Stromal cell of bone marrow (primary cell): ENCODE measurements around the gene LRRC8E.
"Not testable (repeated sequence)": the region's sequence is repeated elsewhere in the genome, so short reads cannot be mapped to it uniquely, and the experiment has no call there.

Experiments used
- DNase-seq: peaks from one replicate; pipeline ENCODE4 v3.0.0-alpha.2; 2012; ENCODE audit warnings: low read depth

Gene LRRC8E

DNA sequence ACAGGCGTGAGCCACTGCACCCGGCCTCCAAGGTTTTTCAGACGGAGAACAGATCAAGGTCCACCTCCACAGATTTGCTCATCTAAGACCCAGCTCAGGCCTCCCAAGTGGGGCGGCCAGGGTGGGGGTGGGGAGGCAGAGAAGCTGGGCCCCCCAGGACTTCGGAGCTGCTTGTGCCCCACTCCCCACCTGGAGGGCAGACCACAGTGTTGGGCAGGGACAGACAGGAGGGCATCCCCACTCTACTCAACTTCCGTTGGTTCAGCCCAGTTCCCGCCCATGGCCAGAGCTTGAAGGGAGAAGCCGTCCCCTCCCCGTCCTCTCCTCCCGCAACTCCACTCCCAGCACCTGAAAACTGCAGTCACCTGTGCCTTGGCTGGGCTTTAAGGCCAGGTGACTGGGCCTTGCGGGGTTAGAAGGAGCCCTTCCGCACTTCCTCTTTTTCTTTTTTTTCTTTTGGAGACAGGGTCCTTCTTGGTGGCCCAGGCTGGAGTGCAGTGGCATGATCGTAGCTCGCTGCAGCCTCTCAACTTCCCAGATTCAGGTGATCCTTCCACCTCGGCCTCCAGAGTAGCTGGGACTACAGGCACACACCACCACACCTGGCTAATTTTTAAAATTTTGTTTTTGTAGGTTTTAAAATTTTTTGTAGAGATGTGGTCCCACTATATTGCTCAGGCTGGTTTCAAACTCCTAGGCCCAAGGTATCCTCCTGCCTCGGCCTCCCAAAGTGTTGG is 734 bp upstream of the LRRC8E start:
- DNase-seq: no peak

GRCh38 chr19:7888826-7889217 is 512 bp downstream of the LRRC8E start:
- no peak for DNase-seq

- DNase-seq: not testable (repeated sequence)
Observed at GRCh38 chr19:7893362-7894101, 5.2 kb downstream of the LRRC8E start.

DNA sequence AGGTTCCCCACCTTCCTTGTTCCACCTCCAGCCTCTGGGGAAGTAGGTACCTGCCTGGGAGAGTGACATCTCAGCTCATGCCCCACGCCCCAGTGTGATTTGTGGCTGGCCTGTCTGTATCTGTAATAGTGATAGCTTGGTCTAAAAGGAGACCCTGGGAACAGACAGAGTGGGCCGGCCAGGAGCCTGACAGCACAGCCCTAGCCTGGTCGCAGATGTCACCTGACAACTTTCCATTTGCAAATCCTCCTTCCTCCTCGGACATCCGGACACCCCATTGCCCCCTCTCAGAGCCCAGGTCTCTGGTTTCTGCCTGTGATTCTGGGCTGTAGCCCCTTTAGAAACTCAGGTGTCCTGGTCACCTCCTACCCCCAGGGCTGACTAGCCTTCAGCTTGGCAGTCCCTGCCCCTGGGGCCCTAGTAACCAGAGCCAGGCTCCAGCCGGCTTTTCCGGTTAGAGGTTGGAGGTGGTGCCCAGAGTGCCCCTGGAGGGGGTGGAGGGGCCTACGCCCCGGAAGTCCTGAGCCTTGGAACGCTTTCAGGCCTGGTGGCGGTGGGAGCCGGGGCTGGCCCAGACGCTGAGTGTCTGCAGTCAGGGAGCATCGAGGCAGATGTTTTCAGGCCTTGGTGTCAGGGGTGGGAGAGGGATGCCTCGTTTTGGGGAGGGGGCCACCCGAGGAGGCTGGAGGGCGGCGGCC is 6.5 kb downstream of the LRRC8E start:
- DNase-seq: no peak

DNA sequence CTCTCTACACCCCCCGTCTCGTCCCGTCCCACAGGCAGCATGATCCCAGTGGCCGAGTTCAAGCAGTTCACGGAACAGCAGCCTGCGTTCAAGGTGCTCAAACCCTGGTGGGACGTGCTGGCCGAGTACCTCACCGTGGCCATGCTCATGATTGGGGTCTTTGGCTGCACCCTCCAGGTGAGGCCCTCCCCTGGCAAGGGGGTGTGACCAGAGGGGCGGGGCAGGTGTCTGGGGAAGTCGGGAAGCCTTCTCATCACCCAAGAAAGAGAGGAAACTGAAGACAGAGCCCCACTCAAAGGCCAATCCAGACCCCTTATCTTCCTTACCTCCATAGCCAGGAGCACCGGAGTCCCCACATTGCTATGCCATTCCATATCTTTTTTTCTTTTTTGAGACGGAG is 7.3 kb downstream of the LRRC8E start:
- DNase-seq: no peak

DNA sequence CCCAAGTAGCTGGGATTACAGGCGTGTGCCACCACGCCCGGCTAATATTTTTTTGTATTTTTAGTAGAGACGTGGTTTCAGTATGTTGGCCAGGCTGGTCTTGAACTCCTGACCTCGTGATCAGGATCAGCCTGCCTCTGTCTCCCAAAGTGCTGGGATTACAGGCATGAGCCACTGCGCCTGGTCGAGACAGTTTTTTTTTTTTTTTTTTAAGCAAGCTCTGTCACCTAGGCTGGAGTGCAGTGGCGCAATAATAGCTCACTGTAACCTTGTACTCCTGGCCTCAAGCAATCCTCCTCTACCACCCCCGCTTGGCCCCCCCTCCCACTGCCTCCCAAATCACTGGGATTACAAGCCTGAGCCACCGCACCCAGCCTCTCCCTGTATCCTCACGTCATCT is 9.0 kb downstream of the LRRC8E start:
- DNase-seq: no peak

GRCh38 chr19:7898967-7899366 is 10.7 kb downstream of the LRRC8E start:
- no peak for DNase-seq

- DNase-seq: no peak
Observed at GRCh38 chr19:7899751-7900378, 11.6 kb downstream of the LRRC8E start.

DNA sequence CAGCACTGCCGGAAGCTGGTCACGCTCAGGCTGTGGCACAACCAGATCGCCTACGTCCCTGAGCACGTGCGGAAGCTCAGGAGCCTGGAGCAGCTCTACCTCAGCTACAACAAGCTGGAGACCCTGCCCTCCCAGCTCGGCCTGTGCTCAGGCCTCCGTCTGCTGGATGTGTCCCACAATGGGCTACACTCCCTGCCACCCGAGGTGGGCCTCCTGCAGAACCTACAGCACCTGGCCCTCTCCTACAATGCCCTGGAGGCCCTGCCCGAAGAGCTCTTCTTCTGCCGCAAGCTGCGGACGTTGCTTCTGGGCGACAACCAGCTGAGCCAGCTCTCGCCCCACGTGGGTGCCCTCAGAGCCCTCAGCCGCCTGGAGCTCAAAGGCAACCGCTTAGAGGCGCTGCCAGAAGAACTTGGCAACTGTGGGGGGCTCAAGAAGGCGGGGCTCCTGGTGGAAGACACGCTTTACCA is 12.1 kb downstream of the LRRC8E start:
- no peak for DNase-seq

DNA sequence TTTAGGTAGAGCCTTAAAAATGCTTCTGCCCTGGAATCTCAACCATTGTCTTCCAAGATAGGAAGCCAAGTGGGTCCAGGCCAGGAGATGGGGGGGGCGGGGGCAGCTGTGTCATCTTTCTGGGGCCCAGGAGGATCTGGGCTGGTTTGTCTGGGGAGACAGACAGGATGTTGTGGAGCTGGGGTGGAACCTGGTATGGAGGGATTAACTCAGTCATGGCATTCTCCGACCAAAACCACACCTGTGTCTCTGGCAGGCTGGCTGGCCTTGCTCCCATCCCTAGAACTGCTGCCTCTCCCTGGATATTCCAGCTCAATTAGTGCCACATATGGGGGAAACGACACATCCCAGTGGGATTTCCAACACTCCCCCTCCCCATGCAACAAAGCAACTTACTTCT is 12.6 kb downstream of the LRRC8E start:
- no peak for DNase-seq

DNA sequence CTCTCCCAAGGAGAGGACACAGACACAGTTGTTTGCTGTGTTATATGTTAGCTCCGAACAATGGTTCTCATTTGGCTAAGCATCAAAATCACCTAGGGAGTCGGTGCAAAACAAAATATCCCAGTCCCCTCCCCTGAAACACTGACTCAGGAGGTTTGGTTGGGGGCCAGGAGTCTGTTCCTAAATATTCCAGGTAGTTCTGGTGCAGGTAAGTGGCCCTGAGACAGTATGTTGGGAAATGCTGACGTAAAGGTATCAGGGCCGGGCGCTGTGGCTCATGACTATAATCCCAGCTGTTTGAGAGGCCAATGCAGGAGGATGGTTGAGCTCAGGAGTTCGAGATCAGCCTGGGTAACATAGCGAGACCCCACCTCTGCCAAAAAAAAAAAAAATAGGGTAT is 13.0 kb downstream of the LRRC8E start:
- no peak for DNase-seq

- no peak for DNase-seq
Observed at GRCh38 chr19:7902796-7903243, 14.5 kb downstream of the LRRC8E start.

- peak; percentile 96 for DNase-seq
Observed at GRCh38 chr19:7903244-7904073, 15.1 kb downstream of the LRRC8E start, which contains the start of gene MAP2K7. TSS of gene MAP2K7 (plus strand) at chr19:7903877. CDS start at chr19:7903945, 68 bp downstream.

DNA sequence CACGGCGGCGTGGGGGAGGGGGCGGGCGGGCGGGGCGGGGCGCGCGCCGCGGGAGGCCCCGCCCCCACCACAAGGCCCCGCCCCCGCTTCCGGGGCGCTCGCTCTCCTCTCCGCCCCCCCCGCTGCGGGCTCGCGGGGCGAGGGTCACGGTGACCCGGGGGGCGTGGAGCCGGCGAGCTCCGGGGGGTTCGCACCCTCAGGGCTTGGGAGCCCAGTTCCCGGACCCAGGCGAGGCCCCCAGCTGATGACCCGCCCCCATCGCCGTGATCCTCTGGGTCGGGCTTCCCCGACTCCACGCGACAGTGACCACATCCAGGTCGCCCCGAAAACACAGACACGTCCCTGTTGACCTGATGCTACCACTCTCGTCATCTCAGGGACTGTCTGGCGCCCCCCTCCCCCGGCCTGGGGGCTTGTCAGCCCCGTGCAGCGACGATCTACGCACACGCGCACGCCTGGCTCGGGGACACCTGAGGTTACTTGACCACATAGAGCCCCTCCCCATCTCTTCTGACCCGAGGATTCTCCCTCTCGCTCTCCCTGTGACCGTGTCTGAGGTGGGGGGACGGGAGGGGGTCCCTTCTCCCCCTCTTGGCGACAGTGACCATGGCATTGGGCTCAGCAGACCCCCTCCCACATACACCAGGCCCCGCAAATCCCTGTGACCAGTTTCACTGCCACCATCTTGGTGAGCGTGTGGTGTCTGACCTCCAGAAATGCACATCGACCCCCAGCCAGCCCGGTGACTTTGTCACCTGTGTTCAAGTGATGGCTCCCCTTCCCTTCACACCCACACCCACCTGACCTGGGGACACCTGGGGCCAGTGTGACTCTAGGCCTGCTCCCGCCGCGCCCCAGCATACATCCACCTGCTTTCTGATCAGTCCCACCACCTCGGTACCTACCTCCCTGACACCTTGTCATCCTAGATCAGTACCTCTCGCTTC is 16.0 kb downstream of the LRRC8E start:
- DNase-seq: no peak

DNA sequence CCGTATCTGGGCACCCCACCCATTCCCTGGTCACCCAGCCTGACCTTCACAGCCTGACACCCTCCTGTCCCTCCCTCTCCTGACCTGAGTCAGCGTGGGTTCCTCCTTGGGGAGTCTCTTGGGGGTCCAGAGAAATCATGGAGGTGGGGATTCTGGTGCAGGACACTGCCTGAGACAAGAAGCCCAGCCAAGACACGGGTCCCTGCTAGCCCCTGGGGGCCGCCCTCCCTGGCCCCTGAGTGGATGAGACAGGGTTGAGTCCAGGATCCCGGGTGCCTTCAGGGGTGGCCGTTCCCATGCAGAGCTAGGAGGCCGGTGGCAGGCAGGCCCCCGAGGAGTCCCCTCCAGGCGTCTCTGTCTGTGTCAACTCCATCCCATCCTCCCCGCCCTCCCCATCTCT is 17.0 kb downstream of the LRRC8E start:
- DNase-seq: no peak

DNA sequence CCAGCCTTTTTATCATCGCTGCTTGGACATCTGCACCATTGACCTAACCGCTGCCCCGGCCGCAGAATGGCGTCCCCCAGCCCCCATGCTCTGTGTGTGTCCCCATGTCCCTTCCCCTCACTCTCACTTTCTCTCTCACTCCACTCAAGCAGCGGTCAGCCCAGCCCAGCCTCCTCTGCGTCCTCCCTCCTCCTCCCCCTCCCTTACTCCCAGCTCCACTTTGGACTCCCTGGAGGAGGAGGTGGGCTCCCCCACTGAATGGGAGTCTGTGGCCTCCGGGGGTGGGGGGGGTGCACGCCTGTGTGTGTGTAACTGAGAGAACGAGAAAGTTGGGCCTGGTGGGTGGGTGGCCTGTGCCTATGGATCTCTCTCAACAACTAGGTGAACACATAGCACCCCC is 17.5 kb downstream of the LRRC8E start:
- no peak for DNase-seq

DNA sequence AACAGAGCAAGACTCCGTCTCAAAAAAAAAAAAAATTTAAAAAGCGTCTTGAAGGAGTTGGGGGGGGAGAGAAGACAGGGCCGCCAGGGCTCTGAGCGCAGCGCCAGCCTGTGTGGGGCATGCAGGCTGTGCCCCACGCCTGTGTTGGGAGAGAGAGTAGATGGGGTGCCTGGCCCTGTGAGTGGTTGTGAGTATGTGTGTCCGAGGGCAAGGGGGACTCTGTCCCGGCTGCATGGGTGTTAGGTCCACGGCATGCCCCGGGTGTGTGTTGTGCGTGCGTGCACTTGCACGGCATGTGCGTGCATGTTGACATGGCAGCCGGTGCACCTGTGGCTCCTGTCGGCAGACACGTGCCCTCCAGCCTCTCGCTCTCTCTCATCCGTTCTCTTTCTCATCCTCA is 18.8 kb downstream of the LRRC8E start:
- DNase-seq: no peak

GRCh38 chr19:7907544-7907943 is 19.2 kb downstream of the LRRC8E start:
- DNase-seq: no peak

DNA sequence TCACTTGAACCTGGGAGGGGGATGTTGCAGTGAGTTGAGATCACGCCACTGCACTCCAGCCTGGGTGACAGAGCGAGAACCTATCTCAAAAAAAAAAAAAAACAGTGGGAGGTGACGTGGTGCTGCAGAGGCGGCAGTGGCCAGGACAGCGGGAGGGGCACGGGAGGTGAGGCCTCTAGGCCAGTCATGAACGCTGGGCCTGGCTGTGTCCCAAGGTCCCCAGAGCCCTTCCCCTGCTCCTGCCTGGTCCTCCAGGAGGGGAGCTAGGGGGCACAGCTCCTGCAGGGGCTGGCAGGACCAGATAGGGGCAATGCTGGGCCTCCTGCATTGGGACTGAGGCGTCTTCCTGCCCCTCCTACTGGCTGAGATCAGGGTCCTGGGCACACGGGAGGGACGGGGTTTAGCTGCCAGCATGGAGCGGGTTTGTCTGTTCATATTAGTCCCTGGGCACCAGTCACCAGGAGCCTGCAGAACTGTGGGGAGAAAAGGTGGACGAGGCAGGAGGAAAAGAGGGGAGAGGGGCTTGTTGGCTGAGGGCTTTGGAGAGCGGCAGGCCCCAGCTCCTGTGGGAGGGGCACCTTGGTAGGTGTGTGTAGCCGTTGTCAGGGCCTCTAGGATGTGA is 19.9 kb downstream of the LRRC8E start:
- no peak for DNase-seq
